WERI-Rb-1 (cell line): ENCODE data around the gene SPATC1L.
"Not testable (repeated sequence)": the region's sequence is repeated elsewhere in the genome, so short reads cannot be mapped to it uniquely, and the experiment has no call there.

ENCODE experiments used
- DNase-seq: peaks from one replicate; pipeline ENCODE4 v3.0.0-alpha.2; 2020
- H3K27ac ChIP-seq: fragments of 250-450 bp; sonication (Bioruptor Pico); 2 replicates; pipeline ENCODE4 v1.5.1; 2020; ENCODE audit warnings: mild to moderate bottlenecking, moderate library complexity
- H3K27me3 ChIP-seq: fragments of 250-450 bp; sonication (Bioruptor Pico); 2 replicates; pipeline ENCODE4 v1.5.1; 2021; ENCODE audit warnings: mild to moderate bottlenecking, low read depth, moderate library complexity; ENCODE audit not compliant: insufficient read depth, severe bottlenecking
- H3K36me3 ChIP-seq: fragments of 250-450 bp; sonication (Bioruptor Pico); 2 replicates; pipeline ENCODE4 v1.5.1; 2020; ENCODE audit warnings: mild to moderate bottlenecking, moderate library complexity
- H3K4me3 ChIP-seq: 2 replicates; pipeline ENCODE4 v1.5.1; 2011; ENCODE audit warnings: low read depth, mild to moderate bottlenecking, control low read depth, low read length
- H3K9me3 ChIP-seq: fragments of 250-450 bp; sonication (Bioruptor Pico); 2 replicates; pipeline ENCODE4 v1.5.1; 2021; ENCODE audit warnings: mild to moderate bottlenecking, moderate library complexity; ENCODE audit not compliant: severe bottlenecking
- TF ChIP-seq, protein P1 (sequence below): IDR thresholded peaks from 2 replicates; pipeline ENCODE4 v1.5.1; 2011; ENCODE audit warnings: low read depth, mild to moderate bottlenecking, control low read depth, inconsistent platforms, low read length

The SPATC1L gene

GRCh38 chr21:46181436-46181835, 2.8 kb downstream of the SPATC1L start:
- DNase-seq = no peak
- H3K27ac ChIP-seq = no peak overlapping the region
- no peaks in the 10 kb centered on the region for H3K27me3 ChIP-seq
- H3K4me3 ChIP-seq = no peak overlapping the region
- H3K36me3 ChIP-seq = no peaks in the 10 kb centered on the region; the same call in 1 of the 2 replicates
- TF ChIP-seq, protein P1, sequence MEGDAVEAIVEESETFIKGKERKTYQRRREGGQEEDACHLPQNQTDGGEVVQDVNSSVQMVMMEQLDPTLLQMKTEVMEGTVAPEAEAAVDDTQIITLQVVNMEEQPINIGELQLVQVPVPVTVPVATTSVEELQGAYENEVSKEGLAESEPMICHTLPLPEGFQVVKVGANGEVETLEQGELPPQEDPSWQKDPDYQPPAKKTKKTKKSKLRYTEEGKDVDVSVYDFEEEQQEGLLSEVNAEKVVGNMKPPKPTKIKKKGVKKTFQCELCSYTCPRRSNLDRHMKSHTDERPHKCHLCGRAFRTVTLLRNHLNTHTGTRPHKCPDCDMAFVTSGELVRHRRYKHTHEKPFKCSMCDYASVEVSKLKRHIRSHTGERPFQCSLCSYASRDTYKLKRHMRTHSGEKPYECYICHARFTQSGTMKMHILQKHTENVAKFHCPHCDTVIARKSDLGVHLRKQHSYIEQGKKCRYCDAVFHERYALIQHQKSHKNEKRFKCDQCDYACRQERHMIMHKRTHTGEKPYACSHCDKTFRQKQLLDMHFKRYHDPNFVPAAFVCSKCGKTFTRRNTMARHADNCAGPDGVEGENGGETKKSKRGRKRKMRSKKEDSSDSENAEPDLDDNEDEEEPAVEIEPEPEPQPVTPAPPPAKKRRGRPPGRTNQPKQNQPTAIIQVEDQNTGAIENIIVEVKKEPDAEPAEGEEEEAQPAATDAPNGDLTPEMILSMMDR = no peak
- peaks cover 7% of the 10 kb centered on the region for H3K9me3 ChIP-seq

- TF ChIP-seq, protein P1 = no peak
- H3K36me3 ChIP-seq = no peaks in the 10 kb centered on the region; the same call in 1 of the 2 replicates
- no peaks in the 10 kb centered on the region for H3K27me3 ChIP-seq
- no peak overlapping the region for H3K27ac ChIP-seq
- no peak for DNase-seq
- H3K9me3 ChIP-seq = peaks cover 7% of the 10 kb centered on the region
- H3K4me3 ChIP-seq = no peak overlapping the region
Measured at GRCh38 chr21:46180778-46181391, 3.4 kb downstream of the SPATC1L start.

- Histone ChIP-seq H3K9me3 (peaks cover 7% of the 10 kb centered on the region), H3K27me3 (no peaks in the 10 kb centered on the region), H3K27ac (no peak overlapping the region), H3K4me3 (no peak overlapping the region), H3K36me3 (no peaks in the 10 kb centered on the region; the same call in 1 of the 2 replicates)
- TF ChIP-seq, protein P1 = no peak
- DNase-seq = no peak
Measured at GRCh38 chr21:46180079-46180722, 4.1 kb downstream of the SPATC1L start.

GRCh38 chr21:46179708-46180078, 4.6 kb downstream of the SPATC1L start:
- Histone ChIP-seq H3K27ac (peak overlapping the region; percentile 71; the same call in 1 of the 2 replicates), H3K4me3 (no peak overlapping the region), H3K36me3 (no peaks in the 10 kb centered on the region; the same call in 1 of the 2 replicates), H3K27me3 (no peaks in the 10 kb centered on the region), H3K9me3 (peaks cover 7% of the 10 kb centered on the region)
- no peak for DNase-seq
- TF ChIP-seq, protein P1 = no peak

GRCh38 chr21:46178961-46179360, 5.3 kb downstream of the SPATC1L start:
- H3K27me3 ChIP-seq = no peaks in the 10 kb centered on the region
- DNase-seq = no peak
- no peaks in the 10 kb centered on the region; the same call in 1 of the 2 replicates for H3K36me3 ChIP-seq
- no peak overlapping the region for H3K4me3 ChIP-seq
- TF ChIP-seq, protein P1 = no peak
- H3K9me3 ChIP-seq = peaks cover 7% of the 10 kb centered on the region
- H3K27ac ChIP-seq = peak overlapping the region; percentile 71

DNA sequence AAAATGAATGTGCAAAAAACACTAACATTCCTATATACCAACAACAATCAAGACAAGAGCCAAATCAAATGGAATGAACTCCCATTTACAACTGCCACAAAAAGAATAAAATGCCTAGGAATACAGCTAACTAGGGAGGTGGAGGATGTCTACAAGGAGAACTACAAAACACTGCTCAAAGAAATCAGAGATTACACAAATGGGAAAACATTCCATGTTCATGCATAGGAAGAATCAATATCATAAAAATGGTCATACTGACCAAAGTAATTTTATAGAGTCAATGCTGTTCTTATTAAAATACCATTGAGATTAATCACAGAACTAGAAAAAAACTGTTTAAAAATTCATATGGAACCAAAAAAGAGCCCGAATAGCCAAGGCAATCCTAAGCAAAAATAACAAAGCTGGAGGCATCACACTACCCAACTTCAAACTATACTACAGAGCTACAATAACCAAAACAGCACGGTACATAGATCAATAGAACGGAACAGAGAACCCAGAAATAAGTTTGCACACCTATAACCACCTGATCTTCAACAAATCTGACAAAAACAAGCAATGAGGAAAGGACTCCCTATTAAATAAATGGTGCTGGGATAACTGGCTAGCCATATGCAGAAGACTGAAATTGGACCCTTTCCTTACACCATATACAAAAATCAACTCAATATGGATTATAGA, 7.7 kb downstream of the SPATC1L start:
- not testable (repeated sequence) for H3K27me3 ChIP-seq, H3K9me3 ChIP-seq, H3K4me3 ChIP-seq, DNase-seq, H3K36me3 ChIP-seq, H3K27ac ChIP-seq
